ENCODE results near the gene LEFTY2. TPM values are rescaled to one million over a fixed set of nuclear protein-coding genes. Genes with fewer than 3 reads are reported as not detected.
A peak's percentile ranks its signal among the peaks of the same experiment; 100 is the strongest.

Gene LEFTY2
- total and polyA plus RNA-seq, 9 of the 15 experiments (the other 6 are each of a cell fraction or from before 2014, with no cell fraction given), result 0.04 to 0.14 TPM; not detected in 7

- no peak for TF ChIP-seq ELK1 (CRISPR knock-in tag; IDR thresholded peaks at IDR 0.05)
- TF ChIP-seq MYNN (IDR thresholded peaks at IDR 0.05), result peak; percentile 76; the same call in 1 of the 2 replicates
- TF ChIP-seq MYNN (CRISPR knock-in tag; IDR thresholded peaks at IDR 0.05), result no peak
- TF ChIP-seq ZBTB2 (IDR thresholded peaks at IDR 0.05), result peak; percentile 60; the same call in 1 of the 2 replicates
- 0 out of 2 replicates have a peak, but pooled peaks have one; percentile 18 for TF ChIP-seq THAP12 (CRISPR knock-in tag; IDR thresholded peaks at IDR 0.05)
- peak; percentile 84 for TF ChIP-seq REST (IDR thresholded peaks at IDR 0.05; ENCODE audit: borderline replicate concordance)
- no peak for TF ChIP-seq REST (CRISPR knock-in tag; IDR thresholded peaks at IDR 0.05; ENCODE audit: low read depth)
- TF ChIP-seq CTCFL (IDR thresholded peaks at IDR 0.05; ENCODE audit: borderline replicate concordance, insufficient read depth, low read depth, low read length, poor library complexity, severe bottlenecking), result peak; percentile 60
- 0 out of 2 replicates have a peak, but pooled peaks have one; percentile 29 for TF ChIP-seq SMARCC2 (IDR thresholded peaks at IDR 0.05; ENCODE audit: low read depth)
- TF ChIP-seq TEAD4 (IDR thresholded peaks at IDR 0.05; ENCODE audit: low read length), result peak; percentile 10; the same call in 1 of the 2 replicates
- no peak for TF ChIP-seq TEAD4 (CRISPR knock-in tag; IDR thresholded peaks at IDR 0.05; ENCODE audit: borderline replicate concordance)
These were observed 21.5 kb upstream of the LEFTY2 start (continued) for GRCh38 chr1:225962440-225962975.
